ENCODE measurements around the gene GAL3ST2. TPM values are rescaled to one million over a fixed set of nuclear protein-coding genes. Genes with fewer than 3 reads are reported as not detected.
A peak's percentile ranks its signal among the peaks of the same experiment; 100 is the strongest.

The GAL3ST2 gene
- total and polyA plus RNA-seq, 2 of the 8 experiments (the other 6 are each of a cell fraction or from before 2014, with no cell fraction given), result not detected

DNA sequence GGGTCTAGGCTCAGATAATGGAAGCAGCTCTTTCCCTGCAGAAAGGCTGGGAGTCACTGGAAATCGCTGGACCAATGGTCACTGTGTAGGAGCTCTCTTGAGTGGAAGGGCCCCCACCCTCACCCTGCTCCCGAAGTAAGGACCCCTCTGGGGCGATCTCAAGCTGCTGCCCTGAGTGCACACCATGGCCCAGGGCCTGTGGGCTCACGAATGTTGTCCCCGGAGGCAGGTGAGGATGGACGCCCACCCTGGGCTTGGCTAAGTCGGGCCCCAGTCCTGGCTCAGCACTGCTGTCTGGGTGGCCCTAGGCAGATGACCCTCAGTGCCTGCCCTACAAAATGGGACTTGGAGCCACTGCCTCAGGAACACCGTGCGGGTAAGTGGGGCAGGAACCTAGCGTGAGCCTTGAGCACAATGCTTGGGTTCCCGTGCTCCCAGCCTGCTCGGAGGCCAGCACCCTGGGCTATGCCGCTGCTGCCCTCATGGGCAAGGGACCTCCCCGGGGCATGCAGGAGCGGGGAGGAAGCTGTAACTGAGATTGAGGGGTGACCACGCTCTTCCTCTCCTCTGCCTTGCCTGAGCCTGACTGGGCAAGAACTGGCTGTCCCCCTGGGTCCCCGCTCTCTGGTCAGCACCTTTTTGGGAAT is 38.5 kb upstream of the GAL3ST2 start:
- no peak overlapping the region for H2BK5ac ChIP-seq (ENCODE audit: low read depth, low read length)
- no peak overlapping the region for H3K9ac ChIP-seq (replicated peaks in 1 of 4; ENCODE audit: extremely low read depth in 1 of 4, low read depth in 3 of 4, low read length in 3 of 4)
- H4K91ac ChIP-seq (replicated peaks; ENCODE audit: insufficient read length, low read length), result no peak overlapping the region
- H3K79me2 ChIP-seq (ENCODE audit: control insufficient read depth in 1 of 2, insufficient read depth in 2 of 2, low read length in 2 of 2), result no peaks in the 10 kb centered on the region
- H3K36me3 ChIP-seq (ENCODE audit: control insufficient read depth in 2 of 4, insufficient read depth in 4 of 4, low read length in 3 of 4), result no peaks in the 10 kb centered on the region
- CTCF ChIA-PET (ENCODE audit: partially characterized antibody), result interaction anchor here (1.1 to 1.9 kb wide), 2 partner anchors 80 to 141 kb away, joined by 3 to 7 read pairs; no protein-coding TSS in a partner anchor
- no peak overlapping the region for H4K5ac ChIP-seq (ENCODE audit: insufficient read length, low read depth, low read length)
- no peak overlapping the region for H3K27ac ChIP-seq (ENCODE audit: low read depth, low read length)
- H4K20me1 ChIP-seq (replicated peaks in 1 of 2; ENCODE audit: control insufficient read depth in 1 of 2, insufficient read depth in 2 of 2, low read length in 2 of 2), result peaks cover 1 to 3% of the 10 kb centered on the region in 2 experiments
- no peak overlapping the region for H3K56ac ChIP-seq (replicated peaks; ENCODE audit: insufficient read length, low read depth, low read length)
- no peak overlapping the region for H3K14ac ChIP-seq (ENCODE audit: insufficient read length)
- FAIRE-seq, result no peak
- no peak overlapping the region for H2BK20ac ChIP-seq (ENCODE audit: low read length)
- H3K4me3 ChIP-seq (ENCODE audit: extremely low read depth in 1 of 4, insufficient read depth in 2 of 4, low read depth in 3 of 4, low read length in 4 of 4), result no peak overlapping the region
- H2BK12ac ChIP-seq (ENCODE audit: low read depth, low read length), result no peak overlapping the region; the same call in 1 of the 2 replicates
- no peak overlapping the region for H3K18ac ChIP-seq (ENCODE audit: extremely low read depth, low read length)
- no peak overlapping the region for H3K4ac ChIP-seq (replicated peaks; ENCODE audit: insufficient read length, low read depth, low read length)
- no peak overlapping the region for H3K4me2 ChIP-seq (ENCODE audit: insufficient read depth in 1 of 2, low read depth in 2 of 2, low read length in 2 of 2)
- POLR2A ChIA-PET (ENCODE audit: partially characterized antibody), result no interaction called here
- no peak overlapping the region for H2BK120ac ChIP-seq (replicated peaks; ENCODE audit: low read depth, low read length)
- no peak overlapping the region for H3K23ac ChIP-seq (ENCODE audit: insufficient read length)
- H2AFZ ChIP-seq (ENCODE audit: low read length), result no peak overlapping the region
- peaks cover 12% of the 10 kb centered on the region; the same call in 1 of the 2 replicates for H3K23me2 ChIP-seq (ENCODE audit: low read depth, low read length)
- H2BK15ac ChIP-seq (ENCODE audit: low read length), result no peak overlapping the region
- peaks cover 0 to 6% (median 0%) of the 10 kb centered on the region in 4 experiments; a peak in 2 of 7 replicates for H3K4me1 ChIP-seq (replicated peaks in 1 of 4; ENCODE audit: control insufficient read depth in 3 of 4, insufficient read depth in 4 of 4, low read length in 3 of 4)
- peaks cover 0 to 4% (median 3%) of the 10 kb centered on the region in 4 experiments; a peak in 4 of 7 replicates for H3K27me3 ChIP-seq (replicated peaks in 1 of 4; ENCODE audit: control insufficient read depth in 3 of 4, extremely low read depth in 1 of 4, insufficient read depth in 3 of 4, low read length in 3 of 4)
- WGBS, 2 experiments (ENCODE audit: extremely low coverage in 1 of 2, insufficient coverage in 1 of 2, insufficient read length in 1 of 2, insufficient replicate concordance in 2 of 2, low coverage in 1 of 2, low lambda C conversion rate in 2 of 2, missing lambda C conversion rate in 1 of 2), result 94% methylated on average over 17 of the region's 17 CpGs; no CpG with 5 or more reads in 1 of the 2 experiments
- H4K8ac ChIP-seq (ENCODE audit: extremely low read depth, insufficient read depth, low read length), result peak overlapping the region; percentile 59; the same call in 1 of the 2 replicates
- no peaks in the 10 kb centered on the region for H3K9me3 ChIP-seq (ENCODE audit: insufficient read depth in 2 of 2, low read depth in 1 of 2, low read length in 1 of 2)
- H3K79me1 ChIP-seq (ENCODE audit: low read depth, low read length), result no peaks in the 10 kb centered on the region; the same call in 1 of the 2 replicates
- no peak for DNase-seq (ENCODE audit: low read depth in 1 of 2, low spot score in 2 of 2)
- no peak overlapping the region for H2AK5ac ChIP-seq (ENCODE audit: low read depth, low read length)

All from H1 (cell line).